ELR (cell line): ENCODE results near the gene PRCP.

Experiments
- DNase-seq: peaks from one replicate; pipeline ENCODE4 v3.0.0-alpha.2; 2015; ENCODE audit warnings: low read depth

Gene PRCP

DNA sequence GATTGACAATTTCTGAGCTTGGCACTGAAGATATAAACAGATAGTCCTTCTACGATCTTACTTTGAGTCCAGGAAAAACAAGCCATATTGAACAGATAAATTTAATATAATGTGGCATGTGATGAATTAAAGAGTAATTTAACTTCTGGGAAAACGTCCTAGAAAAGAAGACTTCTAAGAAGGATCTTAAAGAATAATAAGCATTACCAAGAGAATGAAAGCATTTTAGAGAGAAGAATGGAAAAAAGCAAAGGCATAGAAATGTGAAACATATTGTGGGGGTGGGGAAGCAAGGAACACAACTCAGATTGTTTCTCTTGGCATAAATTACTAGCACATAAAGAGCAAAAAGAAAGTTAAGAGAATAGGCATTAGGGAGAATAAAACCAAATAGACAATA lies 6.7 kb upstream of the PRCP start:
- DNase-seq, result no peak

DNA sequence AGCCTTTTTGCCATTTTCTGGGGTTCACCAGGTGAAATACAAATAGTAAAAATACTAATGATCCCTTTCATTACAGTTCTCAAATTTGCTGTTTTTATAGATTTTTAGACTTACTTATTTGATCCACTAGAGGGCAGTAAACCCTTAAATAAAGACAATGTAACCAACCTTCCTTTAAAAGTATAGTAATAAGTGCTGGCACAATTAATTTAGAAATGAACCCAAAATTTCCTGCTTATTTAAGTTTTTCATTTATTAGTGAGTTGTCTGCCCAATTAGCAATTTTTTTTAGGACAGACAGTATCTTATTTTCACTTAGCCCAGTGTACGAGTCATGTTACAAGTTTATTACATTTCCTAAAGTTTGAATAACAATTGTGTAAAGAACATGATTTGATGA lies 6.0 kb upstream of the PRCP start:
- DNase-seq, result peak; percentile 75

DNA sequence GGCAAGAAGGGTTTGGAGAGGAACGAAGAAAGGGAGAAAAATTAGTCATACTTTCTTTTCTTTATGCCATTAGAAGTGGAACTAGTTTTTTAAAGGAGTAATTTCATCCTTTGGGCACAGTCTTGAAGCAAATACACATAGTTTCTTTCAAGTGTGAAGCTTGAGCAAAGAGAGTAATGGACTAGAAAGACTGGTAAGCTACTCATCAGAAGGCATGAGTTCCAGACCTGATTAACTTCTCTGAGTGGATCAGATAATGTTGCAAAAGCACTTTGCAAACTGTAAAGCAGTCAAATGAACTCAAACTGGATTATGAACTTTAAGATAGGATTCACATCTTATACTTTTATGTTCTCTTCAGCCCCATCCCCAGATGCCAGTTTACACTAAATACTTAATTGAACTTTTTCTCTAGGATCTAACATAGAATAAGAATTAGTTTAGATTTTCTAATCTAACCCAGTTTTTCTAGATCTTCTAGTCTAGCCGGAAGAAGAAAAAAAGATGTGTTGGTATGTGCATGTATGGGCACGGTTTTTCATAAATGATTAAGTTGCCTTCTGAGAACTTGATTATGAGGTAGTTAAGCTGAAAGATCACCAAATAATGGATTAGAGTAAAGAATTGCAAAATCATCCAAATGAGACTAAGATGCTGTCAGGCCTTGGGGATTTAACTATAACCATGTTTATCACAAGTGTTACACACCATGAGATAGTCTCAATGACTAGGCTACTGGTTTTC lies 3.8 kb upstream of the PRCP start:
- no peak for DNase-seq

DNA sequence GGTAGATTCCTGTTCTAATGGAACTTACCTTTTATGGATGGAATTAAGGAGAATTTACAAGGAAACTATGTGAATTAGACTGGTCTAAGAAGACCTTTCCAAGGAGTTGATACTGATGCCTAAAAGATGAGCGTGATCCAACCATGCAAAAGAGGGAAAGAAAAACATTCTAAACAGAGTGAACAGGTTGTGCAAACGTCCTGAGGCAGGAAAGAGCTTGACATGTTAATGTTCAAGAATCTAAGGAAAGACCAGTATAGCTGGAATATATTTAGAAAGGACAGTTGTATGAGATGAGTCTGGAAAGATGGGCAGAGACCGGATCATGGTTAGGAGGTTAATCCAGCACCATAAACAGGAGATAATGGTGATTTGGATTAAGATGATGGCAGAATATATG lies 2.6 kb upstream of the PRCP start:
- no peak for DNase-seq

DNA sequence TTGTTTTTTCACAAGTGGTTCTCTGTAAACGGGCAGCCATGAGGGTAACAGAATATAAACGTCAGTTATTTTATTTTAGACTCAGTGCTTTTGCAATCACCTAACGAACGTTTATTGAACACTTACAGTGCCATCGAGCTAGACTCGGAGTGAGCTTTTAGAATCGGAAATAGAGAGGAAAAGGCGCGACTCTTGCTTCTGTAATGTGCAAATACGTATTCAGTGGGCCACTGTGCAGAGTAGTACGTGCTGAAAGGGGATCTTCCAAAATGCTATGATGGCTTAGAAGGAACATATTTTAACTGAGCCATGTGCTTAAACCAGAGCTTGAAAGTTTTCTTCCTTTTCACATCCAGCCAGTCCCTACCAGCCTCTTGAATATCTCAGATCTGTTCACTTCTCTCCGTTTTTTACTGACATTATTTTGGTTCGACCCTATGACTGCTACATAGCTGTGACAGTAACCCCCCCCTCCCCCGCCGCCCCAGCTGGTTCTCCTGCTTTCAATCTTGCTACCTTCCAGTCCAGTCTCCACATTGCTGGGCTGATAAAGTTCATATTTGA lies 1.8 kb upstream of the PRCP start:
- DNase-seq, result no peak

DNA sequence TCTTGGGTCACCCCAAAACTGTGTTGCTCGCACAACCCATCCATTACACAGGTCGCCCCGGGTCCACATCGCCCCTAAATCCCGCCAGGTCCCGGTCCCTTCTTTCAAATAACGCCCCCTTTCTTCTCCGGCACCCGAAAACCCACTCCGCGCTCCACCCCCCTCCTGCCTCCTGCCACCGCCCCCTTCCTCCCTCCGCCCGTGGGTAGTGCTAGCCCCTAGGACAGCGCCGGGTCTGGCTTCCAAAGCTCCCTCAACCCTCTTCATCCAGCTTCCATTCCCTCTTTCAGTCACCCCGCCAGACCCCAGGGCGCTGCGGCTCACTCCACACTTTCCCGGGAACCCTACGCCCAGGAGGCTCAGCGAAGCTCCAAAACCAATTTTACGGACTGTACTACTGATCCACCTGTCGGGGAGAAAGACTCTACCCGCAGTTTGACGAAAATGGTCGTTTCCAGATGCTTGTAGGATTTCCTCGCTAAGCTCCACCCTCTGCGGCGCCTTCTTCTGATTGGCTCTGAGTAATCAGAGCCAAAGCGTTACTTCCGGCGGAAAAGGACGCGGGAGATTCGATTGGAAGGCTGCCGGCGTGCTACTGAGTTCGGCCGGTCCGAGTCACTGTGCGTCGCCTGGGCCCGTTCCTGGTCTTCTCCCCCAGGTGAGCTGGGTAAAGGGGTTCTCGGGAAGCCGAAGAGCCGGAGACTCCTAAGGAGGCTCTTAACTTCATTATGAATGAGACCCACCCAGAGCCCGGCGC lies 1.1 kb upstream of the PRCP start, which contains the start of gene DDIAS:
DDIAS (plus strand) TSS at position 572 of the 757 bp plus-strand sequence. CDS start 13,003 bp downstream, outside the sequence.
- peak; percentile 99 for DNase-seq

DNA sequence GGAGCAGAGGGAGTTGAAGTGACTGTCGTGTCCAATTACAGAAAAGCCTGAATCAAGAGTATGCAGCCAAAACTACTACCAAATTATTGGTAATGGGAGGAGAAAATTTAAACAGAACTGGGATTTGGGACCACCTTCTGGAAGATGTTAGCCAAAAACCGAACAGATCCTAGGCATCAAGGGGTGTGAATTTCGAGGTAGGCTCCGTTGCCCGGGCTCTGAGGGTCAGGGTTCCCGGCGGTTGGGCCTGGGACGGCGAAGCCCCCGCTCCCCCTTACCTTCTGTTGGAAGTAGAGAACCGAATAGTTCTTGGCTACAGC lies 313 bp downstream of the PRCP start:
- DNase-seq, result peak; percentile 10

DNA sequence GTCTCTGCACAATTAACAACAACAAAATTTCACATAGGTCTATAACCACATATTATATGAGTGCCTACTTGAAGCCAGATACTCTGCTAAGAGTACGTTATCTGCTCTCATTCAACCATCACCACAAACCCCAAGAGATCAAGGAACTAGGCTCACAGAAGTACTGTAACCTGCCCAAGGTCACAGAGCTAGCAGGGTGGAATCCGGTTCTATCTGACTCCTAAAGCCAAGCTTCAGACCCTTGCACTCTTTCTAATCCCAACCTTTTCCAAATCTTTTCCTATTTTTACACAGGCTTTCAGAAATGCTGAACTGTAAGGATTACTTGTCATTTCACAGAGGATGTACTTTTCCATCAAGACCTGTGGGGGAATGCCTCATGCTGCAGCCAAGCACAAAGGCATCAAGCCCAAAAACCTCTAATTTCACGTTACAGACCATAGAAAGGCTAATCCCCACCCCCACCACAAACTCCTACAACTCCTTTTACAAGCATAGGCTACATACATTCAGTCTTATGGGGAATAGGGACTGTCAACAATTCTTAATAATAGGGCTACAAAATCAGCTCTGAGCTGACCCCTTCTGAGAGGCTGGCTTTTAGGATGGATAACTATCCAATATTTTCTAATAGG lies 927 bp downstream of the PRCP start:
- DNase-seq, result peak; percentile 2

DNA sequence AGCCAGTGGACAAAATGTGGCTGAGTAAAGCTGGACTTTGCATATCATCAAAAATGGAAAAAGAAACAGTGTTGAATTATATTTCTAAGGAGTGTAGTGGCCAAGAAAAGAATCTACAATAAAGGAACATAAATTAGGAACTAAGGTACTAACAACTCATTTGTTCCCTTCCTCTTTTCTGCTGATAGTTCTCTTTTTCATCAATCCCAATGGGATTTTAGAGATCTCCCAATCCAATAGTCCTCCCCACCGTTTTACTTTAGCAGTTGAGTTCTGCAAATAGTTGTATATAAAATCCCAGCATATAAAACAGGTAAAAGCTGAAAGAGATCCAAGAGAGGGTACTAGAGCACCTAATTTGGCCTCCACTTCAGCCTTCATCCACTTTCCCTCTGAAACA lies 2.0 kb downstream of the PRCP start:
- no peak for DNase-seq

DNA sequence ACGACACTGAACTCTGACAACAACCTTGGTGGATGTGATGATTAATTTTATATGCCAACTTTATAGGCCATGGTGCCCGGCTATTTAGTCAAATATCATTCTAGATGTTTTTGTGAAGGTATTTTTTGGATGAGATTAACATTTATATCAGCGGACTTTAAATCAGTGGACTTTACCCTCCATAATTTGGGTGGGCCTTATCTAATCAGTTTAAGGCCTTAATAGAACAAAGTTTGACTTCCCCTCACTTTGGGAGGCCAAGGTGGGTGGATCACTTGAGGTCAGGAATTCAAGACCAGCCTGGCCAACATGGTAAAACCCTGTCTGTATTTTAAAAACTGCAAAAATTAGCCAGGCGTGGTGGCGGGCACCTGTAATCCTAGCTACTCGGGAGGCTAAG lies 4.0 kb downstream of the PRCP start:
- DNase-seq, result no peak

DNA sequence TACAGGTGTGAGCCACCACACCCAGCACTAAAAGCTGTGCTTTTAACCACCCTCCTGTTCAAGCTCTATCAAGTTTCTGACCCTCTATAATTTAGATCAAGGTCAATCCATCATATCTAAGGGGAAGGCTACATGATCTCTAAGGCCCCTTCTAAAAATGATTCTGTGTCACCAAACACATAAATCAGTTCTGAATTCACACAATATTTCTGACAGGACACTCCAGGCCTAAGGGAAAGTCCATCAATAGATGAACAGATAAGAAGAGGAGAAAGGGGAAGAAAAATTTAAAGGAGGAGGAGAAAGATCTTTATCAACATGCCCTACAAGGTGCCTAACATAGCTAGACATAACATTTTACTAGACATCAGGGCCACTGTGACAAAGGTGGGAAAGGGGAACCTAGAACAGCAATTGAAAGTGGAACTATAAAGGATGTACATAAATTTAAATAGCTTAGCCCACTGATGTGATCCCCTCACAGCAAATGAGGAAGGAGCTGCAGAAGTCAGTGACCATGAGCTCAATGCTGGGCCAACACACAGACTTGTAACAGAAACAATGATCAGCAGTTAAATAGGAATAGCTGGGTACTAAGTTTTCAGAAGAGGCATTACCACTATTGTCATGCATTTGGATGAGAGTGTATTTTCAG lies 4.7 kb downstream of the PRCP start:
- DNase-seq, result no peak

DNA sequence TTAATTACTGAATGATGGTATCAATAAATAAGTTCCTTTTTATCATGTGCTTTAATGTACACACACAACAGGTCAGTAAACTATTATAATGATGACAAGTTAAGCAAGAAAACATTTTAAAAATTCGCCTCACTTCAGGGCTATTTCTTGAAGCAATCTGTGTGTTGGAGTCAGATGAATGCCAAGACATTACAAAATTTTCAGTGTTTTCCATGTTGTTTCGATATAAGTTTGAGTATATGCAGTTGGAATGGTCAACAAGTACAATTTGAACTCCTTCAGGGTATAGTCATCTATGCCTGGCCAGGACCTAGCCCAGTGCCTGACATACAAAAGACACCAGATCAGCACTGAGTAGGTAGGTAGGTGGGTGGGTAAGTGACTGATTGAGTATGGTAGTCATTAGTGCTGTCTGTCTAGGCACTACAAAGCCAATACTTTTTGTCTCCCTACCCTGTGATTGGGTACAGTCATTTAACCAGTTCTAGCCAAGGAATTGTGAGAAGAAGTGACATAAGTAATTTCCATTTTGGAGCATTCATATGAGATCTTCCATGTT lies 7.5 kb downstream of the PRCP start:
- DNase-seq, result no peak

DNA sequence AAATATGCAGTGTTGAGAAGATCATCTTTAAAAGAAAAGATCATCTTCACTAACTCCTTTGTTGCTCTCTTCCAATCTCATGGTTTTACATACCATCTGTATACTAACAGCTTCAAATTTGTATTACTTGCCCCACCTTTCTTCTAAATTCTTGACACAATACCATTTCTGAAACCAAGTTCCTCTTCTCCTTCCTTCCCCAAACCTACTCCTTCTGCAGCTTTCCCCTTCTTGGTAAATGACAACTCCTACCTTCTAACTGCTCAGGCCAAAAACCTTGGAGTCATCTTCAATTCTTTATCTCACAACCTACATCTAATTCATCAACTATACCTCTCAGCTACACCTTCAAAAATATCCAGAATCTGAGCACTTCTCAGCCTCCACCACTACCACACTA lies 9.3 kb downstream of the PRCP start:
- DNase-seq, result no peak

DNA sequence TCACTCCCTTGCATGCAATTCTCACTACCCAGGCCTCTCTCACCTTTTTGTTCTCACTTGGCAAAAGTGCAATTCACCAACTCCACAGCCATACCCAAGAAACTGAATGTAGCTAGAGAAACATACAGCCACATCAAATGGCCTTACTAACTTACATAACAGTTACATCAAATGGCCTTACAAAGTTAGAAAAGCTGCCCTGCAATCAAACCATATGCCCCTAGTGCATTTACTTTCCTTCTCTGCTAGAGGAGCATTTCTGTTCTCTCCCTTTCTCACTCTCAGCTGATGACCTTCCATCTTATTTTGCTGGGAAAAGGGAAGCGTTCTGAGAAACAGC lies 10.3 kb downstream of the PRCP start:
- no peak for DNase-seq

DNA sequence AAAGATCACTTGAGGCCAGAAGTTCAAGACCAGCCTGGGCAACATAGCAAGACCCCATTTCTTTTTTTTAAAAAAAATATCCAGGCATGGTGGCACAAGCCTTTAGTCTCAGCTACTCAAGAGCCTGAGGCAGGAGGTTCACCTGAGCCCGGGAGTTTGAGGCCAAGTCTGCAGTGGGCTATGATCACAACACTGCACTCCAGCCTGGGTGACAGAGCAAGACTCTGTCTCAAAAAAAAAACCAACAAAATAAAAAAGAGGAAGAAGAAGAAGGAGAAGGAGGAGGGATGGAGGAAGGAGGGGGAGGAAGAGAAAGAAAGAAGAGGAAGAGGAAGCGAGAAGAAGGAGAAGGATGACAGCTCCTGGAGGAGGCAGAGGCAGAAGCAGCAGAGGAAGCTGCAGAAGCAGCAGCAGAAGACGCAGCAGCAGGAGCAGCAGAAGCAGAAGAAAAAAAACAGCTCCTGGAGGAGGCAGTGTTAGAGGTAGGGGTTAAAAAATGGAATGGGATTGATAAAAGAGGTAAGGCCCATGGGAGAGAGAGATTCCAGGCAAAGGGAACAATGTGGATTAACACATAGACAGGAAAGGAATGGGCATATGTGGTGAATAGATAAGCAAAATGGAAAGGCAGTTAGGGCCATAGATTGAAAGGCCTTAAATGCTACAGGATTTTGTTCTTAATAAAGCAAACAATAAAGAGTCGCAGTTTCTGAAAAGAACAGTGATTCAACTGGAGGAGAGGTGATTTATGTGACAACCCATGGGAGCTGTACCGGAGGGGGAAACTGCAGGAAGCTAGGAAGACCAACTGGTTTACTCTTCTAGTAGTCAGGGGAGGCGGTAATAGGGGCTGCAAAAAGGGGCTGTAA lies 10.9 kb downstream of the PRCP start:
- no peak for DNase-seq

DNA sequence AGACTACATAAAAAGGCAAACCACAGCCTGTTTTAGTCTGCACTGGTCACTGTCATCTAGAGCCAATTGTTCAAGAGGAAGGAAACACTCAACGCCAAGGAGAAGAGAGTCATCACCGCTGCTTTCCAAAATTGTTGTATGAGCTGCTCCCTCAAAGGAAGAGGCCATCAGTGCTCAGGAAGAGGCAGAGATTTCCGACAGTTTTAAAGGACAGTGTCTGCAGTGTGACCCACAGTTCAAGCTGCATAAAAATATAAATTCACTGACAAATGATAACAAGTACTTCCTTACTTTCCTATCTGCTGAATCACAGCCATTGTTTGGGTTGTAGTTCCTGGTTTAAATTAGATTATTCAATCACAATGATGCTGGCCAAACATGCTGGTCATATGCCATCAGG lies 16.4 kb downstream of the PRCP start:
- DNase-seq, result no peak

DNA sequence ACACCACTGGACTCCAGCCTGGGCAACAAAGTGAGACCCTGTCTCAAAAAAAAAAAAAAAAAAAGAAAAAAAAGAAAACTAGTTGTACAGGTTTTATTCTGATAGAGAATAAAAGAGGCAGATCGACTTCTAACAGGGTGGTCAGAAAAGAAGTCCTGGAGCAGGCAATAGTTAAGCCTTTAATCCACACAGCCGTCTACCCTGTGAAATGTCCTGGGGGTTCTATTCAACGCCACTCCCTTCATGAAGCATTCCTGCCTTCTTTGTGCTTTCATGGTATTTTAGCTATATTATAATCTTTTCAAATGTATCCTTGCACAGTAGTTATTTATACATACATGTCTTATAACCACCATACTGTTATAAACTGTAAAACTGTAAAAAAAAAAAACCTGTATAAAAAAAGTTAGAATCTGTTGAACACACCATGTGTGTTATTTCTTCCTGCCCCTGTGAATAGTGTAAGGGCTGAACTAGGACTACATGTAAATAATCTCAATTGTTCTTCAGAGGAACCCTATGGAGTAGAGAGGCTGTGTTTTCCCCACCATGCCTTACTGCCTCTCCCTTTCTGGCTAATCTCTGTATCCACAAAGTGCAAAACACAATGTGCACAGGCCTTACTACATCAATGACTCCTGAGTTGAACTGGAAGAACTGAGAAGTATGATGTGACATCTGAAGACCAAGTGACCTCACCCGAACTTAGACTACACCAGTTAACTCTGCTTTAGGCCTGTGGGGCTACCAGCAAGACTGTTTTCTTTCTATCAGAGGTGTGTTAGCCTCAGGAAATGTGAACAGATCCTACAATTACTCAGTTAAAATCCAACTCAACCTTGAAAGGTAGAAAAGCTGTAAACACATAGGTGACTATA lies 25.3 kb downstream of the PRCP start:
- no peak for DNase-seq

DNA sequence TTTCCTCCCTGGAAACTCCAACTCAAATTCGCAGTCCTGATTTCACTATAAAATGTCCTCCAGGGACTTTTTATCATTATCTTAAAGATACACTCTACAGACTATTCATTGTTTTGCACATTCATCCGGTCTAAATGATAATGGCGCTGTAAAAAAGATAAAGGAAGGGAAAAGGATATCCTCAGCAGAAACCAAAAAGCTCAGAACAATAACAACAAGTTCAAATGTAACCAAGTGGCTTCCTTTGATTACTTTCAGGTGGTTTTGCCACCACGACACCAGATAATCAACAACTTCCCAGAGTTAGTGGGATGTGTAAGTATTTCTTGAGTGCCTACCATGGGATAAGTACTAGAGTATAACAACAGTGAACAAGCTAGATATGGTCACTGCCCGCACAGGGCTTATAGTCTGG lies 26.3 kb downstream of the PRCP start:
- DNase-seq, result no peak

DNA sequence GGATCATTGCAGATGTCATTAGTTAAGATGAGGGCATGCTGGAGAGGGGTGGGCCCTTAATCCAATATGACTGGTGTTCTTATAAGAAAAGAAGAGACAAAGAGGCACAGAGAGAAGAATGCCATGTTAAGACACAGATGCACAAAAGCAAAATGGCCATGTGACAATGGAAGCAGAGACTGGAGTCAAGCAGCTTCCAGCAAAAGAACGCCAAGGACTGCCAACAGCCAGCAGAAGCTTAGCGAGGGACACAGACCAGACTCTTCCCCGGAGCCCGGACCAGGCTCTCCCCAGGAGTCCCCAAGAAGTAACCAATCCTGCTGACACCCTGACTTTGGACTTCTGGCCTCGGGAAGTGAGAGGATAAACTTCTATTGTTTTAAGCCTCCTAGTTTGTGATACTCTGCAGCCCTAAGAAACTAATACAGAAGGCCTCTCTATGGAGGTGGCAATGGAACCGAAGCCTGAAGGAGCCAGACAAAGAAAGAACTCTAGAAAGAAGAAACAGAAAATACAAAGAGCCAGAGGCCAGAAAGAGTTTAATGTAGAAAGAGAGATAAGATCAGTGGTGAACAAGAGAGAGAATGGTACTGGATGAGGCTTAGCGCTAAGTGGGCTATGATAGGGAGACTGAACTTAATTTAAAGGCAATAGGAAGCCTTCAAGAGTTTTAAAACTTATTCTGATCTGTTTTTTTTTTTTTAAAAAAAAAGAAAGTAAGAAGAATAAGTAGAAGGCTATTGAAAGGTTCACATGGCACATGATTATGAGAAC lies 27.7 kb downstream of the PRCP start:
- no peak for DNase-seq
